Central memory CD4-positive, alpha-beta T cell (primary cell): ENCODE data around the gene TCEANC2.
"Not testable (repeated sequence)": the region's sequence is repeated elsewhere in the genome, so short reads cannot be mapped to it uniquely, and the experiment has no call there.

Source experiments
- DNase-seq: peaks from one replicate; pipeline ENCODE4 v3.0.0; 2022

TCEANC2 gene

DNA sequence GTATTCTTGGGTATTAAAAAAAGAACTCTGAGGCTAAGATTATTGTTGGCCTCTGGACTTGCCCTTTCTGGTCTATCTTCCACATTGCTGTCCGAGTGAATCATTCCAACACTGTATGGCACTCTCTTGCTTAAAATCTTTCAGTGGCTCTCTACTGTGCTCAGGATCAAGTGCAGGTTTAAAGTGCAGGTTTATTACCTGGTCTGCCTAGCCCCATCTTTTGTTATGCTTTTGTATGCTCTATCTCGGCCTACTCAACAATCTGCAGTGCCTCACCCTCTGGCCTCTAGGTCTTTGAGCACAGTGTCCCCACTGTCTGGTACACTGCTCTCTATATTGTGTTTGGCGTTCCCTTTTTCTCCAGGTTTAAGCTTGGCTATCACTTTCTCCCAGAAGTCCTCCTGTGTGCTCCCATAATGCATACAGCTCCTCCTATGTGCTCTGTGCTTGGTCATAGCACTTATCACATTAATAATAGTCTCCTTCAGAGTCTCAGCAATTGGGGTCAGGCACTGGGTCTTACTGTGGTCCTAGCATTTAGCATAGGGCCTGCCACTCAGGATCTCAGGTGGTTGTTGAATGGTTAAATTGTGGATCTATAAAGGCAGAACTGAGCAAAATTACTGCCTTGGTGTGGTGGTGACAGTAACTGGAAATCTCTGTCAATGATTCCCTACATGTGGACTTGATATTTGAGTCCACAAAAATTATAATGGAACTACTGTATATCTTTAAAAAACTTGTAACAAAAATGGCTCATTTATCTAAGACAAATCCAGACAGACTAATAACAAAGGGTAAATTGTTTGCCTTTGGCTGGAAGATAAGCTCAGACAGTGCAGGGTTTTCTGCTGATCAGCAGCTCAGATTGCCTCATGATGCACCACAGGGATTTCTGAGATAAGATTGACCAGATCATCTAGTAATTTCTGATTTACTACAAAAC, 24.8 kb upstream of the TCEANC2 start:
- DNase-seq = no peak

DNA sequence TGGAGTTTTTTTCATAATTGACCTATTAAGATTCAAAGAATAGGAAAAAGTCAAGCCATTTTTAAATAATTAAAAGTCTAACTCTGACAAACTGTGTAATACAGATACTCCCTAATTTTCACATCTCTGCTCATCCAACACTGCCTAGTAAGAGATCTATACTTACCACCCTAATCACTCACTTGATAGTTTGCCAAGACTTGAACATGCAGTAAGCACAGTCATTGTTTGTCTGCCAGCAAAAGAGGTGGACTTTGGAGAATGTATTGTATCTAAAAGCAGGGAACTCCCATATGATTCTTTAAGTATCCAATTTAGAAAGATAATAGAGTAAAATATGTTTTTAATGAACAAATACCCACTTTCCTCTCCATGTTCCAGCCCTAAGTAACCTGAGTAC, 15.9 kb upstream of the TCEANC2 start:
- no peak for DNase-seq

DNA sequence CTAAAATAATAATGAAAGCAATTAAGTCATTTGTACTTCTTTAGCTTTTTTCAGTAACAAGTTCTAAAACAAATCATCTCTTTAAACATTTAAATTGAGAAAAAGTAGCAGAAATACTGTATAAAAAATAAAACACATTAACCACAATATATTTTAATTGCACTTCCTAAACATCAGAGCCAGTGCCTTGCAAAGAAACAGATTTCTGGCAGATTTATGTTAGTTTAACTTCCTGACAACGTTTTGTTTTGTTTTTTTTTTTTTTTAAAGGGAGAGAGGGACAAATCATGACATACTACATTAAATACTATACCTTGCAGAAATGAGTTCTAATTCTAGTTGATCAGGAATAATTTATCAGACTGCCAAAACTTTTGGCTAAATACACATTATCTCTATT, 11.6 kb upstream of the TCEANC2 start:
- DNase-seq = no peak

DNA sequence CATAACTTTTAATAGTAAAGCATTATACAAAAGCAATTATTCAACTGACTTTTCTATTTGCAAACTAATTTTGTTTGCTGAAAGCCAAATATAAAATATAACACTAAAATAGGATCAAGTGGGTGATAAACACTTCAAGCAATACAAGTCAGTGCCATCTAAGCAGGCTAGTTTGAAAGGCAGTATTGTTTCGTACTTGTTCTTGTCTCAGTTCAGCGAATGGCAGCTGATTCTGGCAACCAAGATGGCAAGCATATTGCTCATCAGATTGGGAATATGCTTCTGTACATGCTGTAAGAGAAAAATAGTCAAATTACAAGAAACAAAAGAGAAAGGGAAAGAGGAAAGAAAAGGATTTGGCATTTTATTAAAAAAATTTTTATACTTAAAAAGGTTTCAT, 7.9 kb upstream of the TCEANC2 start:
- no peak for DNase-seq

DNA sequence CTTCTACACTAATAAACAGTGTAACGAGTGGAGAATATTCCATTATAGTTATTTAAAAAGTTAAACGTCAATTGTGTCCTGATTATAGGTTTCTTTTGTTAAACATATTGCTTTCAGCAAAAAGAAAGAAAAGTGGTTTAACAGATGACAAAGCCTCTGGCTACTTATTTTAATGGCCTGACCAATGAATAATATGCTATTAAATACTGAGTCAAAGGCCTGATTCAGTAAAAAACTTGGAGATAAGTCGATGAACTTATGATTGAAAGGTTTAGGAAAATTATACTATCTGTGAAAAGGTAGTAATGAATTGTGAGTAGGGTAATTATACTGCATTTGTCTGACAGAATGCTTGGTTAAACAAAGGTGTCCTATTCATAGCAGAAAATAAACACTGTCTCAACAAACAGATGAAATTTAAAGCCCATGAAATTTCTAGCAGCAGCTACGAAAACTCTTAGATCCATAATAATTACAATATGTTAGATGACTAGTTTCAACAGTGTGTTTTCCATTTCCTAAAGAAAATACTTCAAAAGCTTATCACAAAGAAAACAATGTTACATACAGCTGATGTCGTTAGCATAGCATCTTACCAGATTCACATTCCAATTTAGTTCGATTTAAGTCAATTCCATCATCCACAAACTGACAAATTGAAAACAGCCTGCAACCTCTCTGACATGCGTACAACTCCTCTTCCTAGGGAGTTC, 6.6 kb upstream of the TCEANC2 start:
- no peak for DNase-seq

DNA sequence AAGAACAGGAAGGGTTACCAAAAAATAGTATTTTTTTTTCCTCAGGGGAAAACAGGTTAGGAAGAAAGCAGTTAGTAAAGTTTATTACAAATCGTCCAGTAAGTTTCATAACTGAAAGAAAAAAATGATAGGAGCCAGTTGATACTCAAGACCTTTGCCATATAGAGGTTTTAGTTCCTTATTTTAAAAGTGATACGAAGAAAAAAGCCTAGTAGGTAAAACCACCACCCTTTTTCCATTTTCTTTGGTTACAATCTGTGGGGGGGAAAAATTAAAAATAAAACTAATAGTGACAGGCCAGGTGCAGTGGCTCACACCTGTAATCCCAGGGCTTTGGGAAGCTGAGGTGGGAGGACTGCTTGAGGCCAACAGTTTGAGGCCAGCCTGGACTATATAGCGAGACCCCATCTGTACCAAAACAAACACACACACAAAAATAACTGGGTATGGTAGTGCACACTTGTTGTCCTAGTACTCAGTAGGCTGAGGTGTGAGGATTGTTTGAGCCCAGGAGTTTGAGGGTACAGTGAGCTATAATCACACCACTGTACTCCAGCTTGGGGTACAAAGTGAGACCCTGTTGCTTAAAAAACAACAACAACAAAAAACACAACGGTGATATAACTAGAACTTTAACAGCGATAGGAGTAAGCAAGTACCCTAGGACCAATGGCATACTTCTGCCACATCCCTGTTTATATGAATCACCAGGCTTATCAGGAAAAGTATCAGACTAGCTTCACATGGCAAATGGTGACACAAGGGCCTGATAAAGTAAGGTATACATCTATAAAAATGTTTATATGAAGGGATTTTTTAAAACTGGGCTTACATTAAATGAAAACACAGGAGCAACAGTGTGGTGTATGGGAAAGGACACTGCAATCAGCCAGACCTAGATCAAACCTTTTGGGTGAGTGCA, 5.8 kb upstream of the TCEANC2 start:
- no peak for DNase-seq

DNA sequence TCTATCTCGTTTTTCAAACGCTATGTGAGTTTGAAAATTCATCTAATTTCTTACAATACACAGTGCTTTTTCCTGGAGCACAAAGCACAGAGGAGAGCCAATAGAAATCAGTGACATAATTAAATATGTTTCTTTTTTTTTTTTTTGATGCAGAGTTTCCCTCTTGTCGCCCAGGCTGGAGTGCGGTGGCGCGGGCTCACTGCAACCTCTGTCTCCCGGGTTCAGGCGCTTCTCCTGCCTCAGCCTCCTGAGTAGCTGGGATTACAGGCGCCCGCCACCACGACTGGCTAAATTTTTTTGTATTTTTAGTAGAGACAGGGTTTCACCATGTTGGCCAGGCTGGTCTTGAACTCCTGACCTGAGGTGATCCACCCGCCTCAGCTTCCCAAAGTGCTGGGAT, 3.0 kb upstream of the TCEANC2 start:
- not testable (repeated sequence) for DNase-seq

DNA sequence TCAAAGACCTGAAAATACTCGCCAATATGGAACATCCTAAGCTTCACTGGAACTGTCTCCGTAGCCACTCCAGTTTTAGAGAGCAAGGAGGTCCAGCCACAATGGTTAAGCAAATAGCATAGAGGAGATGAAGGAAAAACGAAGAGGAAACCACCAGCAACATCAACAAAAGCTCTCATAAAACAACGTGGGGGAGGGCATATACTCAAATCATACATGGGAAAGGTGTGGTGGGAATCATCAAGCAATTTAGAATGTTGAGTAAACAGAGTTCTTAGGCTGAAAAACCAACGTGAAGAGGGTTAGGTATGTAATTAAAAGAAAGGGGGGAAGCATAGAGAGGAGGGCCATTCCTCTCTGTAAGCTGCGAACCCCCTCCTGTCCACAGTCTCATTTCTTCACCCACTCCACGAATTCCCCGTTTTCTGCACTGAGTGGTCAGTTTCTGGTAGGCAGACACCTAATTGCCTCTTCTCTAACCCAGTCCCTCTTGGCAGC, 1.4 kb upstream of the TCEANC2 start:
- DNase-seq = no peak

DNA sequence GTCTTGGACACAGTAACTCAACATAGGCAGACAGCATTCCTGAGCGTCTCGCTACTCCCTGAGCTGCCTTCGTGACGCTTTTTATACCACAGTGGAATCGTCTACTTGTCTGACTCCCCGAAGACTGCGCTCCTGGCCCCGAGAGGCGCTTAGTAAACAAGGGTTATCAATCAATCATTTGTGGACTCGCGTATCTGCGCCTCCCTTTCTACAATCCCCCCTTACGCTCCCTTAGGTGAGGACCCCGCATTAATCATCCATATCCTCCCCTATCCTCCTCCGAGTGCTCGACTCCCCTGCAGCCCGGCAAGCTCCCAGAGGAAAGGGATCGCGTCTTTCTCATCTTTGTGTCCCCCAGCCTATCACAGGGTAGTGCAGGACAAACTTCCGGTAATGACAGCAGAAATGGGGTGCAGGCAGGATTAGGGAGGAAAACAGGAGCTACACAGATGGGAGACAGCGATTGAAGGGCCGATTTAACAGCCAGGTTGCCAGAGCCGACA, 926 bp upstream of the TCEANC2 start:
- peak; percentile 47 for DNase-seq

DNA sequence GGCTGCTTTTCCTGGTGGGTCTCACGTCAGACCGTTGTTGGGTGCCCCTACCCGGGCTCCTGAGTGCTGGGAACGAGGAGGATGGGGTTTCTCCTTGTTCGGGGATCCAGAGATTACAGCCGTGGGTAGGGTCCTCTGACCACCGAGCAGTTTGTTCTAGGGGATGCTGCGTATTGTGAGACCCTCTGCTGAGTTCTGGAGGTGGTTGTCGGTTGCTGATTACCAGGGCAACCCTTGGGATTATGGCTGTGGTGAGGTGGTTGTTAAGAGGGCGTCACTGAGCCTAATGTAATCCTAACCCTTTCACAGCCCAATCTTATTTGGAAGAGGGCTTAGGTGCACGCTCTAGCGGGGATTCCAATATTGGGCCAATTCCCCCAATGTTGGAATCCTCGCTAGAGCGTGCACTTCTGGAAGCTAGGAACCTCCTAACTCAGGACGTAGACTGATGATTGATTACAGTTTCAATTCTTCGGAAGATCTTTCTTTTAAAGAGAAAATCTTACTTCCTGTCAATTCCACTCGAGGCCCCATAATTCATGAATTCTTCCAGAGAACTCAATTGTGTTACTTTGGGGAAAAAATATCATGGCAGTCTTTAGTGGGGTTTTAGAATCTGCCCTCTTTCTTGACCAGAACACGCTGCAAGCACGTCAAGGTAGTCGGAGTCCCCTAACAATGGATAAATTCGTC, 483 bp downstream of the TCEANC2 start:
- no peak for DNase-seq

DNA sequence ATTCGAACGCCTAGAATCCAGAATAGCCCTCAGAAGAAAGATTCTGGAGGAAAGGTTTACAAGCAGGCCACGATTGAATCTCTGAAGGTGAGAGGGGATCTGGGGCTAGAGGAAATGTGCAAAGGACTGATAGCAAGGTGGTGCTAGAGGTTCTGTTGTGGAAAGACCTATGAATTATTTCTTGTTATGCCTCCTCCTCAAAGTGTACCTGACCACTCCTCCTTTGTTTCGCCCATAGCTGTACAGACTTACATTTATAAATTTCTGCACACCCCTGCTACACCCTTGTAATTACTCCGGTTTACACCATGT, 986 bp downstream of the TCEANC2 start:
- DNase-seq = no peak

DNA sequence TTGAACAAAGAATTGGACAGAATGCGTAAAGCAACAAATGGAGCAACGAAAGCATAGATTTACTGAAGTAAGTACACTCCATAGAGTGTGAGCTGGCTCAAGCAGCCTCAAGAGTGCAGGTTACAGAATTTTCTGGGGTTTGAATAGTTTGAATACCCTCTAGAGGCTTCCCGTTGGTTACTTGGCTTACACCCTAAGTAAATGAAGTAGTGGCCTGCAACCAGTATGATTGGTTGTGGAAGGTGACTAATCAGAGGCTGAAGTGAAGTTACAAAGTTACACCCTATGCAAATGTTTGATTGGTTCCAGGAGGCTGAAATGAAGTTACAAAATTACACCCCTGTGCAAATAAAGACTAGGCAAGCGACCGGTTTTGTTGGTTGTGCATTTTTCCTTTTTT, 10.9 kb downstream of the TCEANC2 start:
- DNase-seq = no peak

DNA sequence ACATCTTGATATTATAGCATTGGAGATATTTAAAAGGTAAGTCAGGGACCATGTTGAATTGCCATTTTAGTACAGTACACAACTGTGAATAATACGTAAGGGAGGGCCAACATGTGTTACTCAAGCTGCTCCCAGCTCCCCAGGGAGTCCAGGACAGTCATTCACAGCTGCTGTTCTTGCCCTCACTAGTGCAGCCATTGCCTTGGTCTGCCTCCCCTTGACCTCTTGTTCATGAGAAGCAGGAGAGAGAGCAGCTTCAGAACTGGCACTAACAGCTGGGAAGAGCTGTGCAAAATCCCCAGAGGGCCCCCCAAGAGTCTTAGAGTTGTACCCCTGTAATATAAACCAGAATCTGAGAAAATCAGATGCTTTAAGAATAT, 16.4 kb downstream of the TCEANC2 start:
- DNase-seq = no peak

DNA sequence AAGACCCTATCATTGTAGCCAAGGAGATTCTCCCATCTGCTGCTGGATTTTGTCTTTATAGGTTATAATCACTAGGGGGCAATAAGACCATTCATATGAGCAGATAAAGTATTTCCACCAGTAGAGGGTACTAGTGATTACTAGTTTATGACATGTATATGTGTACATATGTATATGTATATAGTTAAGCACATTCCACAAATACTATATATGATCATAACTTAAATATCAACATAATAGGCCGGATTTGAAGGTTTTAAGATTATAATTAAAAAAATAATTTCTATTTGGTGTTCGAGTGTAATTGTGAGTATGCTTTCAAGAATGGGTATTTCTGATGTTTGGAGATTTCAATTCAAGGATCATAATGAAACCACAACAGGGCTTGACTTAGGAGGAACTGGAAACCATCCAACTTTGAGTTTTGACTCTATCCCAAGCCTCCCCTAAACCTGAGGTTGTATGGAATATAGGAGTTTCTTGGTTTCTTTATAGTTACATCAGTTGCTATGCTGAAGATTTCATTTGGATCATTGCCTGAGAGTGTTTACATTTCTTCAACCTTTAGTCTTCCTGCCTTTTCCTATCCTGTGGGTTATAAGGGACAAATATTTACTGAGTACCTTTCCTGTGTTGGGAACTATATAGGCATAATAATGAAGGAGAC, 16.9 kb downstream of the TCEANC2 start:
- peak; percentile 47 for DNase-seq

DNA sequence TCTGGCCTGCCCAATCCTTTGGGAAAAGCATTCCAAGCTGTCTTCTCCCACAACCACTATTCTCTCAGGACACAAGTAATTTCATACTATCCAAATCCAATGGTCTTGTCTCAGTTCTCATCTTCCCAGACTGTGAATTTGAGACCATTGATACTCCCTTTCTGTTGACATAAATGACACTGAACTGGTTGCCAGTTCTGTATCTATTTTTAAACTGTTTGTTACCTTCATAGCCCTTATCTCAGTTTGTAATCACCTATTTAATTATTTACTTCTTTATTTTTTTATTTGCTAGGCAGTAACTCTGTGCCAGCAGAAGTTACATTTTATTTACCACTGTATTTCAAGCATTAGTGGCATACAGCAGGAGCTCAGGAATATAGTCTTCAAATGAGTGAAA, 24.0 kb downstream of the TCEANC2 start:
- no peak for DNase-seq

DNA sequence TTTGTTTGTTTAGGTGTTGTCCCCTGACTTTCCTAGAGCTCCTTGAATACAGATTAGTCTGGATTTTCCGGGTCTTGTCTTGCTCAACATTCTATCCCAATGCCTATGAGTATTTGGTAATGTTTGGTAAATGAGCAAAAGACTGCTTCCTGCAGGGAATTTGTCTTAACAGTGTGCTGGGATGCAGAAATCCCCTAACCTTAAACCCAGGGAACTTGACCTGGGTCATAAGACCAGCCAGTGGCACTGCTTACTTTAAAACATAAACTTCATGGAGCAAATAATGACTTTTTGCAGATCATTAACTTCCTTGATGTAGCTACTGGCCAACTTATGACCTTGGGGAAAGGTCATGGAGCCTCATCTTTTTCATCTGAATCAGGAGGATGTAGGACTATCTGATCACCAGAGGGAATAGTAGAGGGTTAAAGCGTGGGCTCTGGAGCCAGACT, 27.2 kb downstream of the TCEANC2 start:
- DNase-seq = no peak

DNA sequence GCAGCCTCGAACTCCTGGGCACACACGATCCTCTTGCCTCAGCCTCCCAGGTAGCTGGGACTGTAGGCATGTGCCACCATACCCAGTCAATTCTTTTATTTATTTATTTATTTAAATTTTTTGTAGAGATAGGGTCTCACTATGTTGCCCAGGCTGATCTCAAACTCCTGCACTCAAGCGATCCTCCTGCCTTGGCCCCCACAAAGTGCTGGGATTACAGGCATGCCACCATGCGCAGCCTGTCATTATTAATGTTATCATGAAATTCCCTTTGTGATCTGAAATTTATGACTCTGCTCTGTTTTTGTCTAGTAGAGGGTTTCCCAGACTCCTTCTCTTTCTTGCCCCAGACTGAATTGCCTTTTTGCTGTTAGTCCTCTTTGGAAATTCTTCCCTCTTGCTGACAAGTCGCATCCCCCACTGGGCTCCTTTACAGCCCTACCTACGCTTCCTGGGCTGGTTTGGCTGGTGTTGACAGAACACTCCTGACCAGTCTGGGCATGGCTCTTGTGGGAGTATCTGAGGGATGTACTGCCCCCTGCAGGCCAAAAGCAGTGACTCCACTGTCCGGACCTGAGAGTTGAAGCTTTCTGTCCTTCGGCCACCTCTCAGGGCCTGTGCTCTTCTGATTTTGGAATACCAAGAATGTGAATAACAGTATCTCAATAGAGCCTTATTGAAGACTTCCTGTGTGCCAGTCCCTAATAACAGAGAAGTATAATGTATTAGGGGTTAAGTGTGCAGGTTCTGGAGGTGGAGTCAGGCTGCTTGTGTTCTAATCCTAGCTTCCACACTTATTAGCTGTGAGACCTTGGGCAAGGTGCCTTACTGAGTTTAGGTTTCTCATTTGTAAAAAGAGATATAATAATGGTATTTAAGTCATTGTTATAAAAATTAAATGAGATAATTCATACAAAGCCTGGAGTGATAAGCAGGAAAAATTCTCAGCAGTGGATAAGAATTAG, 28.2 kb downstream of the TCEANC2 start:
- peak; percentile 41 for DNase-seq

DNA sequence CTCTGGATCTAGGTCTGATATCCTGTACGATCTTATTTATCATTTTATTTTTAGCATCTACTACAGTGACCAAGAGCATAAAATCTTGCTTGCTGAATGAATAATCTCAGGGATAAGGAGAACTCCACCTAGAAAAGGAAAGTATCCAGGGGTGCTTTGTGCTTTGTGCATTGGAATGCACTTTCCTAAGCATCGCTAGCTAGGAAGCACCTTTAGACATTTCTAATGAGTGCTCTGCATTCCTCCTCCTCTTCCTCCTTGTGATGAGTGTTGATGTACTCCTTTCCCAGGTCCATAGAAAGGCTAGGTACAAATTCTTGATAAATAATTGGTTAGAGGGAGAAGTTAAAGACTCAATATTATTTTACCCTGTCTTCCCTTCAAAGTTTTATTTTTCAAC, 31.4 kb downstream of the TCEANC2 start:
- DNase-seq = no peak

DNA sequence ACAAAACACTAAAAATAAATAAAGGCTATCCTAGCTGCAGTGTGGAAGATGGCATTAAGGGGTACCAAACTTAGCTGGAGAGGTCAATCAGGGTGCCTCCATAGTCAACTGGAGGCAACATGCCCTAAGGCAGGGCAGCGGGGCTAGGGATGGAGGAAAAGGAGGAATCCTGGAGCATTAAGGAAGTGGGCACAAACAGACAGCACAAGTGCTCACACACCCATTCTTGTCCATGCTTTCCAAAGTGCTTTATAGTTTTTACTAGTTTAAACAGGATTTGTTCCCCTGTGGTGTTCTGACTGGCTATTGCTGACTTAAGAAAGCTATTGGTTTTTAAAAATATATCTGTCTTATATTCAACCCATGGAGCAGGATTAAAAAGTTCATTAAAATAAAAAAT, 33.3 kb downstream of the TCEANC2 start:
- DNase-seq = no peak

DNA sequence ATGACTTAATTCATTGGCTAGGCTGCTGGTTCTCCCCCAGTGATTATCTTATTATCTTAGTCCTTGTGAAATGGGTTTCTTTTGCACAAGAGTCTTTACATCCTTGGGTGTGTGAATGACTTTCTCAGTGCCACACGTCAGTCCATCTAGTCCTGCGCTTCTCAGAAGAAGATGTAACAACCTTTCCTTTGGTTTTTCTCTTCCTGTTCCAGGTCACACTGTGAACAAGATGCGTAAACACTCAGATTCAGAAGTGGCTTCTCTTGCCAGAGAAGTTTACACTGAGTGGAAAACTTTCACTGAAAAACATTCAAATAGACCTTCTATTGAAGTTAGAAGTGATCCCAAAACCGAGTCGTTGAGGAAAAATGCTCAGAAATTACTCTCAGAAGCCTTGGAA, 35.0 kb downstream of the TCEANC2 start:
- no peak for DNase-seq
